ENCODE results near the gene RPL7A.

- TF ChIP-seq CTCF (IDR thresholded peaks at IDR 0.05 in 4 of 5, conservative IDR thresholded peaks at IDR 0.05 in 1 of 5) (no peak), POLR2A (IDR thresholded peaks at IDR 0.05) (no peak)
Measured at GRCh38 chr9:133386338-133386737, 38.3 kb downstream of the RPL7A start.
